AG04450 (cell line): ENCODE measurements around the gene NOL3. TPM values are rescaled to one million over a fixed set of nuclear protein-coding genes. Genes with fewer than 3 reads are reported as not detected.

ENCODE experiments used
- CTCF ChIA-PET: fragments of 300-600, 350-600 bp; formaldehyde crosslinking; extraction: SDS; loops from one replicate; lab custom pipeline; 2022; ENCODE audit warnings: antibody characterized with exemption, inconsistent platforms; lab: Charles Lee
- POLR2A ChIA-PET: fragments of 350-600 bp; formaldehyde crosslinking; extraction: SDS; loops from one replicate; lab custom pipeline; 2021; ENCODE audit warnings: antibody characterized with exemption, inconsistent platforms; lab: Yijun Ruan, JAX
- DNase-seq: peaks from one replicate; pipeline ENCODE4 v3.0.0-alpha.2; 2011; ENCODE audit warnings: low read depth, low spot score
- H3K27ac ChIP-seq: one replicate; pipeline ENCODE4 v1.5.1; 2012; ENCODE audit warnings: low read depth, low read length, control low read depth
- H3K27me3 ChIP-seq: one replicate; pipeline ENCODE4 v1.6.0; 2012; ENCODE audit warnings: low read length; ENCODE audit not compliant: control insufficient read depth, insufficient read depth
- H3K4me3 ChIP-seq: 2 replicates; pipeline ENCODE4 v1.5.1; 2011; ENCODE audit warnings: mild to moderate bottlenecking, low read depth, low read length, control low read depth
- H3K9me3 ChIP-seq: 2 replicates; pipeline ENCODE4 v1.5.1; 2012; ENCODE audit warnings: low read length; ENCODE audit not compliant: control insufficient read depth, insufficient read depth
- CTCF ChIP-seq: IDR thresholded peaks from 2 replicates; pipeline ENCODE4 v1.5.1; 2011; ENCODE audit warnings: low read depth, low read length, control low read depth, inconsistent platforms
- polyA plus RNA-seq: library from polyadenylated mRNA; depleted of rRNA; stranded (reverse); fragments of >200 nt; gene quantifications from 2 replicates; pipeline ENCODE4 v1.2.3, GENCODE V29; 2011

The NOL3 gene
- polyA plus RNA-seq, 1 experiment: 8.2 TPM

GRCh38 chr16:67198238-67198734, 27.9 kb downstream of the NOL3 start:
- Histone ChIP-seq H3K4me3 (no peak overlapping the region), H3K9me3 (no peaks in the 10 kb centered on the region; the same call in 1 of the 2 replicates), H3K27me3 (no peaks in the 10 kb centered on the region), H3K27ac (no peak overlapping the region)
- ChIA-PET CTCF (interaction anchor here (0.5 to 1.4 kb wide), 10 partner anchors 9 to 249 kb away, joined by 3 to 5 read pairs (median 4); partner anchors contain the start of gene CES3), POLR2A (interaction anchor here (1.0 to 2.4 kb wide), 5 partner anchors 10 to 62 kb away, joined by 3 to 9 read pairs (median 3); partner anchors contain the start of gene TMEM208)
- no peak for DNase-seq
- peak; percentile 60 for TF ChIP-seq CTCF

GRCh38 chr16:67199011-67199807, 28.9 kb downstream of the NOL3 start, which contains the start of gene ELMO3:
ELMO3 (plus strand) TSS chr16:67199131; CDS start chr16:67199327, 196 bp downstream.
- H3K9me3 ChIP-seq: no peaks in the 10 kb centered on the region; the same call in 1 of the 2 replicates
- H3K27ac ChIP-seq: no peak within 1 kb of the TSS
- peak; percentile 31; the same call in 1 of the 2 replicates for TF ChIP-seq CTCF
- ChIA-PET POLR2A (interaction anchor here (1.0 to 2.4 kb wide), 3 partner anchors 10 to 62 kb away, joined by 3 to 9 read pairs (median 4); partner anchors contain the start of gene TMEM208), CTCF (interaction anchor here (0.9 to 1.4 kb wide), 2 partner anchors 44 to 85 kb away, joined by 3 to 4 read pairs; no protein-coding TSS in a partner anchor)
- no peak within 1 kb of the TSS for H3K4me3 ChIP-seq
- no peak for DNase-seq
- no peaks in the 10 kb centered on the region for H3K27me3 ChIP-seq

- no peaks in the 10 kb centered on the region for H3K27me3 ChIP-seq
- H3K4me3 ChIP-seq: no peak overlapping the region
- POLR2A ChIA-PET: interaction anchor here (1.0 to 2.4 kb wide), 2 partner anchors 12 to 27 kb away, joined by 3 to 9 read pairs; partner anchors contain the start of gene TMEM208
- CTCF ChIA-PET: no interaction called here
- no peaks in the 10 kb centered on the region; the same call in 1 of the 2 replicates for H3K9me3 ChIP-seq
- DNase-seq: no peak
- no peak overlapping the region for H3K27ac ChIP-seq
- TF ChIP-seq CTCF: no peak
These were observed 29.5 kb downstream of the NOL3 start for GRCh38 chr16:67199808-67200198.

- DNase-seq: no peak
- ChIA-PET CTCF (interaction anchor here (0.6 kb wide), 1 partner anchor 267 kb away, joined by 3 read pairs; no protein-coding TSS in a partner anchor), POLR2A (interaction anchor here (0.7 to 1.0 kb wide), 2 partner anchors 11 to 27 kb away, joined by 3 read pairs; no protein-coding TSS in a partner anchor)
These were observed 30.2 kb downstream of the NOL3 start for GRCh38 chr16:67200491-67200890.

More at GRCh38 chr16:67200491-67200890, 30.2 kb downstream of the NOL3 start:
- H3K9me3 ChIP-seq: no peaks in the 10 kb centered on the region; the same call in 1 of the 2 replicates
- H3K27ac ChIP-seq: no peak overlapping the region
- no peaks in the 10 kb centered on the region for H3K27me3 ChIP-seq
- no peak for TF ChIP-seq CTCF
- no peak overlapping the region for H3K4me3 ChIP-seq
